ENCODE data around the gene KLF1.

- TF ChIP-seq POLR2AphosphoS5 (IDR thresholded peaks at IDR 0.05) (no peak), CTCF (IDR thresholded peaks at IDR 0.05) (no peak)
Measured at GRCh38 chr19:12884202-12884601, 2.8 kb downstream of the KLF1 start.
